IPS-NIHi7 (cell line): Measurements from ENCODE around the gene PLEKHG4B.

Source experiments
- DNase-seq: peaks from one replicate; pipeline ENCODE4 v3.0.0; 2012; ENCODE audit warnings: mixed read lengths; ENCODE audit errors: extremely low spot score

PLEKHG4B gene

DNA sequence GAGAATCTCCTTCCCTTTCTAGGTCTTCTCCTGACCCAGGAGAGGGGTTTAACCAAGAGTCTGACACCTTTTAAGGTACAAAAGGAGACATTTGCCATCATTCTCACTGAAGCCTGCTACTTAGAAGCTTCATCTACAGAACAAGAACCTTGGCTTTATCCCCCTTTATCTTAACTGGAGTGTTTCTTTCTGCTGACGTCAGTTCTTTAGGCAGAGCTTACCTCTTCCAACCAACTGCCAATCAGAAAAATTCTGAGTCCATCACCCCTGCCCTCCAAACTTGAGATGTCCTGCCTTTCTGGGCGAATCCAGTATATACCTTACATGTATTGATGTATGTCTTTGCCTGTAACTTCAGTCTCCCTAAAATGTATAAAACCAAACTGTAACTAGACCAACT is 37.2 kb downstream of the PLEKHG4B start:
- DNase-seq: no peak

- DNase-seq: no peak
Observed at GRCh38 chr5:129820-130219, 37.9 kb downstream of the PLEKHG4B start.

DNA sequence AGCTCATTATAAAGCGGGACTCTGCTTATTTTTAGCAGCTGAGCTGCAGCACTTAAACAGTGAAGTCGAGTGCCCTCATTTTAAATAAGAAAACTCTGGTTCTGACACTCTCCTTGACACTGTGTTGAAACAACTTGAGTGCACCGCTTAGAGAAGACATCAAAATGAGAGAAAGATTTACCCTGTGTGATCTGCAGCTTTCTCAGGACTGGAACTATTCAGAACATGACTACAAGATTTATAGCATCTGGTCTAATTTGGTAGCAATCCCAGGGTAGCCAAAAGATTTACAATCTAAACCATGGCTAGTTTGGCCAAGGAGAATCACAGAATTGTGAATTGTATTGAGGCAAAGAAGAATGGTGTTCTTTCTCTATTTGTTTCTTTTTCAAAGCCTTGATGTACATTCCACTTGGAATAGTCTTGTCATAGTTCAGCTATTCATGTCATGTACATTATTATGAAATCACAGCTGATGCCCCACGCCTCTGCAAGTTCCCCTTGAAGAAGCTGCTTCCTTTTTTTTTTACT is 38.7 kb downstream of the PLEKHG4B start:
- DNase-seq: no peak

DNA sequence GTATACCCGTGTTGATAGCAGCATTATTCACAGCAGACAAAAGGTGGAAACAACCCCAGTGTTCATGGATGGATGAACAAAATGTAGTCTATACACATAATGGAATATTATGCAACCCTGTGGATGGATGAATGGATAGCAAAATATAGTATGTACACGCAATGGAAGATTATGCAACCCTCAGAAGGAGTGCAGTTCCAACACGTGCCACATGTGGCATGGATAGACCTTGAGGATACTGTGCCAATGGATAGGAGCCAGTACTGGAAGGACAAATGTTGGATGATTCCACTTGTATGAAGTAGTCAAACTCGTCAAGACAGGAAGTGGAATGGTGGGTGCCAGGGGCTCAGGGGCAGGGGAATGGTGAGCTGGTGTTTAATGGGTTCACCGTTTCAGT is 44.9 kb downstream of the PLEKHG4B start:
- DNase-seq: no peak

DNA sequence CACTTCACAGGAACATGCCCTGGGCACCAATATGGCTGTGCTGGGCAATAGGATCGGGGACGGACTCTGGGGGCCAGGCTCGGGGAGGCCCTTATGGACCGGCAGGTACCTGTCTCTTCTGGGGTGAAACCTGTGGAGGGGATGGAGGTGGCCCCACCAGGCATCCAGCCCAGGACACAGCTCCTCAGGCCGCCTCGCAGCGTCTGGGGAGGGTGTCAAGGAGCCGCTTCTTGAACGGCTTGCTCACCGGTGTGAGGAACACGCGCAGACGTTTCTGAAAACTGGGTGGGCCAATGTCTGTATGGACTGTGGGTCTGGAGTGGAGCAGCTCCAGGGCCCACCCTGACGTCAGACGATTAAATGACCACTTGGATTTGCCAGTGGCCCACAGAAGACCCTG is 45.8 kb downstream of the PLEKHG4B start:
- DNase-seq: no peak

DNA sequence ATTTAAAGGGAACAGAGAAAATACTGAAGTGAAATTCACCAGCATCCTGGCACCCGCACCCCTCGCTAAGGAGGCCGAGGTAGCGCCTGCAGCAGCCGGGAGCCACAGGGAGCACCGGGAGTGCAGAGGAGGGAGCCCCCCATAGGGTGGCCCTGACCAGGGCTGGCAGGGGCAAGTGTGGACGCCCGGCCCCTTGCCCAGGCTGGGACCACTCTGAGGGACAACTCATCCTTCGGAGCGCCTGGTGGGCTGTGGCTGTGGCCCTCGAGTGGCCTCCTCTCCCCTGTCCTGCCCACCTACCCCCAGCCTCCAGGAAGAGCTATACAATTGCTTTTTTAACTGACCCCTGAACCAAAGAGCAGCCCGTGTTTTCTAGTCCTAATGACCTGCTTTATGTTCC is 47.0 kb downstream of the PLEKHG4B start:
- DNase-seq: no peak

DNA sequence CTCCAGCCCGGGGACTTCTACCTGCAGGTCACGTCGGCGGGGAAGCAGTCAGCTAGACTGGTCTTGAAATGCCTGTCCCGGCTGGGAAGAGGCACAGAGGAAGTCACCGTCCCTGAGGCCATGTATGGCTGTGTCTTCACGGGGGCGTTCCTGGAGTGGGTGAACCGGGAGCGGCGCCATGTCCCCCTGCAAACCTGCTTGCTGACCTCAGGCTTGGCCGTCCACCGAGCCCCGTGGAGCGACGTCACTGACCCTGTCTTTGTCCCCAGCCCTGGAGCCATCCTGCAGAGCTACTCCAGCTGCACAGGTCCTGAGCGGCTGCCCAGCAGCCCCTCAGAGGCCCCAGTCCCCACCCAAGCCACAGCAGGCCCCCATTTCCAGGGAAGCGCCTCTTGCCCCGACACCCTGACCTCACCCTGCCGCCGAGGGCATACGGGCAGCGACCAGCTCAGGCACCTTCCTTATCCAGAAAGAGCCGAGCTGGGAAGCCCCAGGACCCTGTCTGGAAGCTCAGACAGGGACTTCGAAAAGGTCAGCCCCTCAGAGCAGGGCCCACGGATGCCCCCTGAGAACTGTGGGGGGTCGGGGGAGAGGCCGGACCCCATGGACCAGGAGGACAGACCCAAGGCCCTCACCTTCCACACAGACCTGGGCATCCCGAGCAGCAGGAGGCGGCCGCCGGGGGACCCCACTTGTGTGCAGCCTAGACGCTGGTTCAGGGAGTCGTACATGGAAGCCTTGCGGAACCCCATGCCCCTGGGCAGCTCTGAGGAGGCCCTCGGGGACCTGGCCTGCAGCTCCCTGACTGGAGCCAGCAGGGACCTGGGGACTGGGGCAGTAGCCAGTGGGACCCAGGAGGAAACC is 47.8 kb downstream of the PLEKHG4B start:
- no peak for DNase-seq

- DNase-seq: no peak
Observed at GRCh38 chr5:140443-140829, 48.5 kb downstream of the PLEKHG4B start.

DNA sequence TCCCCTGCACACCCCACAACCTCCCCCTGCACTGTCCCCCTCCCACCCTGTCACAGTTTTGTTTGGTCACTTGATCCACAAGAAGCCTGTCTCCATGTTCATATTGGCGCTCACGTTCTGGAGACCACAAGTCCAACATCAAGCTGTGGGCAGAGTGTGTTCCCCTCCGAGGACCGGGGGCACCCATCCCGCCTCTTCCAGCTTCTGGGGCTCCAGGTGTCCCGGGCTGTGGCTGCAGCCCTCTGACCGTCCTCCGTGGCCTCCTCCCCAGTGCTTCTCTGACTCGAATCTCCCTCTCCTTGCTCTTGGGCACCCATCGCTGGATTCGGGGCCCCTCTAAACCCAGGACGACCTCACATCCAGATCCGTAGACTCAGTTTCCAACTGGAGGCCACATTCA is 49.2 kb downstream of the PLEKHG4B start:
- DNase-seq: no peak

DNA sequence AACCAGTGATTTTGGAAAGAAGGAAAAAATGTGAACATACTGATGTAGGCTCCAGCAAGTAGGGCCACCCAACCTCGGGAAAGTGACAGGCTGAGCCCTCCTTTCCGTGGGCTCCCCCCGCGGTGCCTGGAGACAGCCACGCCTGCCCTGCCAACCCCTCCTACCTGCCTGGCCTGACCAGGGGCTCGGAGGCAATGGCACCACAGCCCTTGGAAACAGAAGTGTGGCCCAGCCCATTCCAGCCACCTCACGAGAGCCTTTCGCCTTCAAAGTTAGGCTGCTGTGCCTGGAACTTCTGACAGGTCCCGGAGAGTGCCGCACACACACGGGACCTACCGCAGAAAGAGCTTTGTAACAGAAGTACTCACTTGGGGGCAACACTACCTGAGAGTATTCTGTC is 49.8 kb downstream of the PLEKHG4B start:
- no peak for DNase-seq

- no peak for DNase-seq
Observed at GRCh38 chr5:142246-142810, 50.4 kb downstream of the PLEKHG4B start.

DNA sequence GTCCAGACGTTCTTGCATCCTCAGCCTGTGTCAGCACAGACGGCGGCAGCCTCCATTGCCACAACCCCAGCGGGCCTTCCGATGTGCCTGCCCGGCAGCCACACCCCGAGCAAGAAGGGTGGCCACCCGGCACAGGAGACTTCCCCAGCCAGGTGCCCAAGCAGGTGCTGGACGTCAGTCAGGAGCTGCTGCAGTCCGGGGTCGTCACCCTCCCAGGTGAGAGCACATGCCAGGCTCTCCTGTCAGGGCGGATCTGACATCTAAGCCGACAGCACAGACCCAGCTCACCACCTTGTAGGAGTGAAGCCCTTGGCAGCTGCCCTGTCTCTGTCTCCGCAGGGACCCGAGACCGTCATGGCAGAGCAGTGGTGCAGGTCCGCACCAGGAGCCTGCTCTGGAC is 51.1 kb downstream of the PLEKHG4B start:
- DNase-seq: no peak

- DNase-seq: no peak
Observed at GRCh38 chr5:144941-145340, 53.0 kb downstream of the PLEKHG4B start.

GRCh38 chr5:145585-146323 is 53.8 kb downstream of the PLEKHG4B start:
- peak; percentile 7 for DNase-seq

- no peak for DNase-seq
Observed at GRCh38 chr5:147751-148150, 55.8 kb downstream of the PLEKHG4B start.

GRCh38 chr5:149745-150485 is 57.9 kb downstream of the PLEKHG4B start:
- DNase-seq: no peak

DNA sequence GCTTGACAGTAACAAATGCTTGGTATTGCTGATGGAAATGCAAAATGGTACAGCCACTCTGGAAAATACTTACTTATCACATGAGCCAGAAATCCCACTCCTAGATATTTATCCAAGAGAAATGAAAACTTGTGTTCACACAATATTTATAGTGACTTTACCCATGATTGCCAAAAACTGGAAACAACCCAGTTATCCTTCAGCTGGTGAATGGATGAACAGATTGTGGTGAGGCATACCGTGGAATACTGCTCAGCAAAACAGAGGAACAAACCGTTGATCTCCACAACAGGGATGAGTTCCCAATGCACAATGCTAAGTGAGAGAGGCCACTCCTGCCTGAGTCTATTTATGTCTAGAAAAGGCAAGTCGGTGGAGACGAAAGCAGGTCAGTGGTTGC is 58.8 kb downstream of the PLEKHG4B start:
- DNase-seq: no peak

DNA sequence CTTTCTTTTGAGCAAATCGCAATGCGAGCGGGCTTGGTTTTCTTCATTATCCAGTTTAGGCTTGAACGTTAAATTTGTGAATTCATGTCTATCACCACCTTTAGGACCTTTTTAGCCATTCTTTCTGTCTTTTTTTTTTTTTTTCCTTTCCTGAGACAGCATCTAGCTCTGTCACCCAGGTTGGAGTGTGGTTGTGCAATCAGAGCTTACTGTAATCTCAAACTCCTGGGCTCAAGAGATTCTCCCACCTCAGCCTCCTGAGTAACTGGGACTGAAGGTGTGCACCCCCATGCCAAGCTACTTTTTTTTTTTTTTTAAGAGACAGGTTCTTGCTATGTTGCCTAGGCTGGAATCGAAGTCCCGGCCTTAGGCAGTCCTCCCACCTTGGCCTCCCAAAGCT is 60.1 kb downstream of the PLEKHG4B start:
- no peak for DNase-seq

GRCh38 chr5:153256-153655 is 61.3 kb downstream of the PLEKHG4B start:
- no peak for DNase-seq

DNA sequence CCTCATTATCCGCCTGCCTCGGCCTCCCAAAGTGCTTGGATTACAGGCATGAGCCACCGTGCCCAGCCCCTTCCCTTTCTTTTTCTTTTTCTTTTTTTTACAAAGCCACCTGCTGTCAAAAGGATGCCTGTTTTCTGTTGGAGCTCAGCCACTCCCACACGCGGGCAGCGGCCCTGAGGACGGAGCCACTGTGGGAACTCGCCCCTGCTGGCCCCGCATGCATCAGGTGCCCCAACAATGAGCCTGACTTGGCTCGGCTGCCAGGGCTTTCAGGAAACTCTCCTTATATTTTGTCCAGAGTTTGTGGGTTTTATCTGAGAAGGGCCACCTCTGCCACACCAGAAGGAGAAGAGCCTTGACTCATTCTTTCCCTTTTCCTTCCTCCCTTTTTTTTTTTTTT is 62.3 kb downstream of the PLEKHG4B start:
- DNase-seq: no peak

GRCh38 chr5:154826-155225 is 62.9 kb downstream of the PLEKHG4B start:
- DNase-seq: no peak
